Activated CD4-positive, alpha-beta T cell treated with anti-CD3 and anti-CD28 coated beads, Interleukin-2, amount 10 ng/mL, durations not matched to agents 24 days and 14 days (primary cell): ENCODE results near the gene STK4. TPM values are rescaled to one million over a fixed set of nuclear protein-coding genes. Genes with fewer than 3 reads are reported as not detected.

Source experiments
- DNase-seq: peaks from one replicate; pipeline ENCODE4 v3.0.0; 2022
- H3K27ac Mint-ChIP-seq: one replicate; pipeline ENCODE4 v1.8.0; 2022; ENCODE audit warnings: mild to moderate bottlenecking, mixed read lengths
- H3K27me3 Mint-ChIP-seq: one replicate; pipeline ENCODE4 v1.8.0; 2022; ENCODE audit warnings: mixed read lengths
- H3K36me3 Mint-ChIP-seq: one replicate; pipeline ENCODE4 v1.8.0; 2022; ENCODE audit warnings: low read depth, mild to moderate bottlenecking, mixed read lengths
- H3K4me1 Mint-ChIP-seq: one replicate; pipeline ENCODE4 v1.8.0; 2021; ENCODE audit warnings: mixed read lengths
- H3K4me3 Mint-ChIP-seq: one replicate; pipeline ENCODE4 v1.8.0; 2022; ENCODE audit warnings: mild to moderate bottlenecking, moderate library complexity, mixed read lengths
- H3K9me3 Mint-ChIP-seq: one replicate; pipeline ENCODE4 v1.8.0; 2021; ENCODE audit warnings: mixed read lengths
- intact Hi-C: fragments of 100-400 bp; cut with micrococcal nuclease; formaldehyde crosslinking; loops from one replicate; pipeline ENCODE4 v1.15.1; 2023
- total RNA-seq: library from RNA; stranded (reverse); gene quantifications from 2 replicates; pipeline ENCODE4 v1.2.3, GENCODE V29; 2022

Gene STK4
- total RNA-seq, 1 donor from 2014 or later = 143 TPM

- intact Hi-C loops = no loop called here
- no peaks in the 10 kb centered on the region for H3K27me3 Mint-ChIP-seq
- H3K27ac Mint-ChIP-seq = no peak overlapping the region
- H3K36me3 Mint-ChIP-seq = peaks cover 58% of the 10 kb centered on the region
- no peaks in the 10 kb centered on the region for H3K9me3 Mint-ChIP-seq
- no peak for DNase-seq
- peaks cover 30% of the 10 kb centered on the region for H3K4me1 Mint-ChIP-seq
- H3K4me3 Mint-ChIP-seq = no peak overlapping the region
These were observed 100.8 kb downstream of the STK4 start for GRCh38 chr20:45067087-45067486.

- Mint-ChIP-seq H3K4me3 (no peak overlapping the region), H3K4me1 (peaks cover 30% of the 10 kb centered on the region), H3K27ac (no peak overlapping the region), H3K9me3 (no peaks in the 10 kb centered on the region), H3K27me3 (no peaks in the 10 kb centered on the region), H3K36me3 (peaks cover 55% of the 10 kb centered on the region)
- intact Hi-C loops = no loop called here
- no peak for DNase-seq
These were observed 101.2 kb downstream of the STK4 start for GRCh38 chr20:45067558-45067957.

GRCh38 chr20:45069261-45069660 lies 102.9 kb downstream of the STK4 start:
- H3K27ac Mint-ChIP-seq = no peak overlapping the region
- H3K9me3 Mint-ChIP-seq = no peaks in the 10 kb centered on the region
- DNase-seq = no peak
- H3K36me3 Mint-ChIP-seq = peaks cover 54% of the 10 kb centered on the region
- intact Hi-C loops = no loop called here
- H3K4me3 Mint-ChIP-seq = no peak overlapping the region
- H3K4me1 Mint-ChIP-seq = peaks cover 29% of the 10 kb centered on the region
- H3K27me3 Mint-ChIP-seq = no peaks in the 10 kb centered on the region

DNA sequence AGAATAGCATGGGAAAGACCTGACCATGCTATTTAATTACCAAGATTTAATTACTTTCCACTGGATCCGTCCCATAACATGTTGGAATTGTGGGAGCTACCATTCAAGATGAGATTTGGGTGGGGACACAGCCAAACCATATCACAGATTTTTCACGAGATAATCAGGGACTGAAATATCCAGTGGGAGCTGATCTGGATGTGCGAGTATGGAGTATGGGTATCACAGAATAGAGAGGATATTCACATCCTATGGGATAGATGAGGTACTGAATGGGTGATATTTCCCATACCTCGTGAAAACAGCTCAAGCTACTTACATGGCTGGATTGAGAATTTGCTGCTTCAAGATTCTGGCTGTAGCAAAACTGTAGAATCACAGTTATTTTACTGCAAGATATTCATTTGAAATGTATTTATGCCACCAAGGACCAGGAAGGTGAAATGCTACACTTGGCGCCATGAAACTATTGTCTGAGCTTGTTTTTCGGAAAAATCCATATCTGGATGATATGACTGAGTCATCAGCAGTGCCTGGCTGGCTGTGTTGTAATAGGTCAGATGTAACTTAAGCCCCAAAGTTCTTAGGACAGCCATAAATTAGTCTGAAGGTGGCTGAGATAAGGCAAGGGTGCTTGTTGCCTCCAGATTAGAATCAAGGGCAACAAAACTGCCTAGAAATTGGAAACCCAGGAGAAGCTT lies 104.8 kb downstream of the STK4 start:
- H3K4me1 Mint-ChIP-seq = peaks cover 16% of the 10 kb centered on the region
- H3K36me3 Mint-ChIP-seq = peaks cover 56% of the 10 kb centered on the region

DNA sequence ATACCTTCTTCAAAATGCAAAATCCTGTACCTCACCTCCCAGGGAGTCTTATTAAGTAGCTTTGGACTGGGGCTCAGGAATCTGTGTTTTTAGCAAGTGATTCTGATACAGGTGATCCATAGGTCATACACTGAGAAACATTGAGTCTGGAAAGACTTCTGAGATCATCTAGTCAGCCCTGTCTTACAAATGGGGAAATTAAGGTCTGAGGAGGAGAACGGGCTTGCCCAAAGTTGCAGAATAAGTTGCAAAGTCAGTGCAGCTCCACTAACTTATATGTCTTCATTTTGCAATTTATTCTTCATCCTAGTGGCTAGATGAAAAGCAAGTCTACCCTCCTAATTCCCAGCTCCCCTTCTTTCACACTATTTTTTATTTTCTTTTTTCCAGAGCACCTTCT lies 105.8 kb downstream of the STK4 start:
- Mint-ChIP-seq H3K36me3 (peaks cover 58% of the 10 kb centered on the region), H3K27ac (no peak overlapping the region), H3K9me3 (no peaks in the 10 kb centered on the region), H3K4me1 (peaks cover 12% of the 10 kb centered on the region), H3K4me3 (no peak overlapping the region), H3K27me3 (no peaks in the 10 kb centered on the region)
- intact Hi-C loops = no loop called here
- no peak for DNase-seq

More for the DNA sequence above, 104.8 kb downstream of the STK4 start:
- Mint-ChIP-seq H3K27me3 (no peaks in the 10 kb centered on the region), H3K27ac (peak overlapping the region; percentile 13), H3K4me3 (no peak overlapping the region), H3K9me3 (no peaks in the 10 kb centered on the region)
- DNase-seq = no peak
- intact Hi-C loops = no loop called here

DNA sequence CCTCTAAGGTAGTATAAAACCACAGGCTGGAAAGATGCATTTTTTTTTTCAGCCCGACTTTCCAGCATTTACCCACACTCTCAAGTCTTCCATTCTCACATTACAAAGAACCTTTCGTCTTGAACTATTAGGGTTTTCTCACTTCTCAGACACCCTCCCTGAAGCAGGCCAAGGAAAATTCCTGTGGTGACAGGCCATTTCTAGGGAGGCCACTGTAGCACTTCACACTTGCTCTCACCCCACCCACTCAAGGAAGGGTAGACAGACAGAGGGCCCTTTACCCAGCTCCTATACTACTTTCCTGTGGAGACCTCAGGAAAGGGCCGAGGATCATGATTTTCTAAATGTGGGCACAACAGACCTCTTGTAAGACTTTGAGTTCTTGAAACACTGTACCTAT lies 106.9 kb downstream of the STK4 start:
- peaks cover 56% of the 10 kb centered on the region for H3K36me3 Mint-ChIP-seq

DNA sequence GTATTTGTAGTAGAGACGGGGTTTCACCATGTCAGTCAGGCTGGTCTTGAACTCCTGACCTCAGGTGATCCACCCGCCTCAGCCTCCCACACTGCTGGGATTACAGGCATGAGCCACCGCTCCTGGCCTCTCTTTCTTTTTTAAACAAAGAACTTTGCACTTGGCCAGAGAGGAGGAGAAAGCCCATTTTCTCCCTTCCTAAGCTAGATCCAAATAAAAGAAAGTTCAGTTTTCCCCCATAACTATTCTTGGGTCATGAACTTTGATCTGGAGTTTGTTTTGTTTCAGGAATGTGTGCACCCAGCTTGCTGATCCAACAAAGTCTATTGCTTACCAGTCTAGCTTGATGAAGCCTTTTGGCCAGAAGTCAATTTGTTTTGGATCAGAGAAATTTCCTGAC lies 111.2 kb downstream of the STK4 start:
- H3K27ac Mint-ChIP-seq = no peak overlapping the region
- H3K4me3 Mint-ChIP-seq = no peak overlapping the region
- intact Hi-C loops = no loop called here

More for the DNA sequence above, 106.9 kb downstream of the STK4 start:
- Mint-ChIP-seq H3K9me3 (no peaks in the 10 kb centered on the region), H3K27me3 (no peaks in the 10 kb centered on the region), H3K4me1 (peaks cover 9% of the 10 kb centered on the region), H3K4me3 (no peak overlapping the region), H3K27ac (peak overlapping the region; percentile 7)
- no peak for DNase-seq
- intact Hi-C loops = no loop called here

DNA sequence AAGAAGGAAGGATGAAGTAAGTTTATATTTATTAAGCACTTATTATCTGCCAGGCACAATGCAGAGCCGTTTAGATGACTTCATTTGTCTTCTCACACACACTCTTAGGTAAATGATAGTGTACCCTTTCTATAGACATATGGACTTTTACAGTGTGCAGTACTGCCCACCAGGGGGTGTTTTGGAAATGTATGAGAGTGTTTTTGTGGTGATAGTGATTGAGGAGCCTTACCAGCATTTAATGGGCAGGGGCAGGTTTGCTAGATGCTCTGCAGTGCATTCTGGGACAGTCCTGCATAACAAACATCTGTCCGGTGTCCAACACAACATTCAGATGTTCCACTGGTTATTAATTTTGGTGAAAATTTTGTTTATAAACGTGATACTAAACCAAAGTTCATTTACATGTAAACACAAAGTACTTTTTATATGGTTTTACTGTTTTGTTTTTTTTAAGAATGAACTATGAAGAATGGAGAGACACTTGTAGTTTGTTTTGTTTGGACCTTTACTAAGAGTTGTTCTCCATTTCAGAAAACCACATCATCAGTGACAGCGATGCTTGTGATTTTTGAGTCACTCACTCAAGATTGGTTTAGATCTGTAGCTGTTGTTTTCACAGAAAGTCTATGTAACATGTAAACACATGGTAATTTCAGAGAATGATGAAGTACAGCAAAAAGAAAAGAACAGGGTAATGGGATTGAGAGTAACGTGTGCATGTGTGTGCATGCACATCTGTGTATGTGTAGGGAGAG lies 114.7 kb downstream of the STK4 start:
- H3K4me1 Mint-ChIP-seq = peaks cover 2% of the 10 kb centered on the region
- H3K27ac Mint-ChIP-seq = no peak overlapping the region
- no peak for DNase-seq
- no peaks in the 10 kb centered on the region for H3K9me3 Mint-ChIP-seq
- no peaks in the 10 kb centered on the region for H3K27me3 Mint-ChIP-seq
- peaks cover 77% of the 10 kb centered on the region for H3K36me3 Mint-ChIP-seq
- H3K4me3 Mint-ChIP-seq = no peak overlapping the region
- intact Hi-C loops = no loop called here

More for the DNA sequence above, 111.2 kb downstream of the STK4 start:
- DNase-seq = no peak
- H3K4me1 Mint-ChIP-seq = peaks cover 5% of the 10 kb centered on the region
- no peaks in the 10 kb centered on the region for H3K9me3 Mint-ChIP-seq
- peaks cover 71% of the 10 kb centered on the region for H3K36me3 Mint-ChIP-seq
- H3K27me3 Mint-ChIP-seq = no peaks in the 10 kb centered on the region

DNA sequence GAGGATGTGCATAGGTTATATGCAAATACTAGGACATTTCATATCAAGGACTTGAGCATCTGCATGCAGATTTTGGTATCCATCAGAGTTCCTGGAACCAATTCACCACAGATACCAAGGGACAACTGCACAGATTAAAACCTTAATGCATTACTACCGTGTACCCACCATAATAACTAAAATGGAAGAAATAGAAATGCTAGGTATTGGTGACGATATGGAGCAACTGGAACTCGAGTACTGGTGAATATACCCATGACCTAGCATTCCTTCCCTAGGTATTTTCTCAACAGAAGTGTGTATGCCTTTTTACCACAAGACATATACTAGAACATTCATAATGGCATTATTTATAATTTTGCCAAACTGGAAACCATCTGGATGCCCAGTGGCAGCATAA lies 116.2 kb downstream of the STK4 start:
- Mint-ChIP-seq H3K4me1 (peaks cover 2% of the 10 kb centered on the region), H3K27ac (no peak overlapping the region), H3K36me3 (peaks cover 71% of the 10 kb centered on the region), H3K4me3 (no peak overlapping the region), H3K27me3 (no peaks in the 10 kb centered on the region), H3K9me3 (no peaks in the 10 kb centered on the region)
- no peak for DNase-seq
- intact Hi-C loops = no loop called here

GRCh38 chr20:45083127-45083526 lies 116.8 kb downstream of the STK4 start:
- no peak for DNase-seq
- H3K4me3 Mint-ChIP-seq = no peak overlapping the region
- H3K27me3 Mint-ChIP-seq = no peaks in the 10 kb centered on the region
- intact Hi-C loops = no loop called here
- peaks cover 74% of the 10 kb centered on the region for H3K36me3 Mint-ChIP-seq
- no peak overlapping the region for H3K27ac Mint-ChIP-seq
- H3K9me3 Mint-ChIP-seq = no peaks in the 10 kb centered on the region
- H3K4me1 Mint-ChIP-seq = peaks cover 2% of the 10 kb centered on the region

- Mint-ChIP-seq H3K36me3 (peaks cover 57% of the 10 kb centered on the region), H3K9me3 (no peaks in the 10 kb centered on the region), H3K27me3 (no peaks in the 10 kb centered on the region), H3K4me1 (peaks cover 2% of the 10 kb centered on the region), H3K27ac (no peak overlapping the region), H3K4me3 (no peak overlapping the region)
- intact Hi-C loops = no loop called here
- DNase-seq = no peak
These were observed 119.0 kb downstream of the STK4 start for GRCh38 chr20:45085289-45085688.

DNA sequence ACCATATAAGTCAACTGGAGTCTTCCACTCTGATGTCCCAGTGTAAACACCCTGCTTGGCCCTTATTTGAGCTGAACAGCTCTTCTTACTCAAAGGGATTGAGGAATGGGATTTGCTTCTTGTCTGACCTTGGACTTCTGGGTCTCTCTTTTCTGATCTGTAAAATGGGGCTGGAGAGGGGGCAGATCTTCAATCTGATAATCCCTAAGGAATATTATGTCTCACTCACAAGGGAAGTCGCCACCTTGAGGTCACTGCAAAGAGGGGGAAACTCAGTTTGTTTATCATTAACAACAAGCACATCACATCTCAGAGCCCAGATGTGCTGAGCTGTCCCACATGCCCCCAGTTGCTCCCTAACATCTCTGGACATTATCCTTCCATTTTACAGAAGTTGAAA lies 119.6 kb downstream of the STK4 start:
- H3K4me3 Mint-ChIP-seq = no peak overlapping the region
- DNase-seq = no peak
- H3K27me3 Mint-ChIP-seq = no peaks in the 10 kb centered on the region
- no peaks in the 10 kb centered on the region for H3K9me3 Mint-ChIP-seq
- H3K27ac Mint-ChIP-seq = no peak overlapping the region
- peaks cover 52% of the 10 kb centered on the region for H3K36me3 Mint-ChIP-seq
- H3K4me1 Mint-ChIP-seq = peaks cover 2% of the 10 kb centered on the region
- intact Hi-C loops = no loop called here

DNA sequence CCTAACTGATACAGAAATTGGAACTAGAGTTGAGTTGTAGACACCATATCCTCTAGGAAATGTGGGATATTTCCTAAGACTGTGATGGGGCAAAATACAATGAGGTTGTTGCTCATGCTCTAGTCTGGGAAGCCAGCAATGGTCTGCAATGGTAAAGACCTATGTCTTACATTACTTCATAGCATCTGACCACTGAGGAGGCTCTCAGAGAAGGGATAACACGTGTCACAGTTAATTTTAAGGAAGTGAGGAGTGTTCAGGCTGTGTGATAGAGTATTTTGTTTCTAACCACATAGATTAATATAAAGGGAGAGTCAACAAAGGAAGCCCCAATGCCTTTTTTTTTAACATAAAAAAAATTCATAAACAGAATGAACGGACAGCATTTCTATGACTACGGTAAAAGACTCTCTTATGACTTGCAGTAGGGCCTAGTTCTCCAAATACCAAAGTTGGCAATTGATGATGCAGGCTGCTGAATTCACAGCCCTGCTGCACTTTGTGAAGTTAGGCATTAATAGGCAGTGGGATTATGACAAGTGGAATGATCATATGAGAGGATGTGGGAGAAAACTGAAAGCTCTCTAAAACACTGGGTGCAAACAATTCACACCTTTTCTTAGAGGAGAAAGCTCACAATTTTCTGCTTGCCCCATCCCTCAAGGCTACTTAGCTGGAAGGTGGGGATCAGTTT lies 120.9 kb downstream of the STK4 start:
- H3K9me3 Mint-ChIP-seq = no peaks in the 10 kb centered on the region
- H3K27ac Mint-ChIP-seq = no peak overlapping the region
- H3K36me3 Mint-ChIP-seq = peaks cover 40% of the 10 kb centered on the region
- no peaks in the 10 kb centered on the region for H3K27me3 Mint-ChIP-seq
- DNase-seq = no peak
- H3K4me3 Mint-ChIP-seq = no peak overlapping the region
- intact Hi-C loops = no loop called here
- no peaks in the 10 kb centered on the region for H3K4me1 Mint-ChIP-seq

DNA sequence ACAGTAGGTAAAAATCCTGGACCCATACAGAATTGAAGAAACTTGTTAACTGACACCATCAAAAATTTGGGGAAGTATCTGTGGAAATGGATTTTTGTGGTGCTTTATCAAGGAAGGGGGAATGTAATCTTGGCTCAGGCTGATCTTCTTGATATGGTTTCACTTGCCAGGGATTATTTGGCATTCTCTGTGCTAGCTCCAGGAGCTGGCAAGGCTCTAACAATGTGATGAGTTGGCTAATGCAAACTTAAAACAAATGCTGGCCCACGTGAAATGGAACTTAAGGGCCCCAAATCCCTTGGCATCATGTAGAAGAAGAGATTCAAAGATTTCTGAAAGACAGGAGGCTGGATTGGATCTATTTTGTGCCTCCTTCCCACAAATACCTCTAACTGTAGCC lies 121.5 kb downstream of the STK4 start:
- DNase-seq = no peak

More for the DNA sequence above, 121.5 kb downstream of the STK4 start:
- Mint-ChIP-seq H3K4me1 (no peaks in the 10 kb centered on the region), H3K4me3 (no peak overlapping the region), H3K27ac (no peak overlapping the region), H3K27me3 (no peaks in the 10 kb centered on the region), H3K36me3 (peaks cover 34% of the 10 kb centered on the region), H3K9me3 (no peaks in the 10 kb centered on the region)
- intact Hi-C loops = no loop called here
